Measurements from ENCODE around the gene CFAP77.

Gene CFAP77

DNA sequence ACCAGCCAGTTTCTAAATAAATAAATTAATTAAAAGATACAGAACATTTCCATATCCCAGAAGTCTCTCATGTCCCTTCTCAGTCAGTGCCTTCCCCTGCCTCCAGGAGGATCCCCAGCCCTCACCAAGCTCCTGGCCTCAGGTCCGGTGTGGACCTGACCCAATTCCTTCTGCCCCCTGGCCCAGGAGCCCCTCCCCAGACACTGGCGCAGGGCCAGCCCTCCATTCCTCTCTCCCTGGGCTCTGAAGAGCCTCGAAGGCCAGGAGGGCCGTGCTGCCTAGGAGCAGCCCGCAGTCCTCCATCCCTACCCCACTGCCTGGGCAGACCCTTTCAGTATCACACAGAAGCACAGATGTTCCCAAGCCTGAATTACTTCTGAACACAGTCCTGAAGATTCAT is 110.6 kb downstream of the CFAP77 start:
- DNase-seq = no peak

DNA sequence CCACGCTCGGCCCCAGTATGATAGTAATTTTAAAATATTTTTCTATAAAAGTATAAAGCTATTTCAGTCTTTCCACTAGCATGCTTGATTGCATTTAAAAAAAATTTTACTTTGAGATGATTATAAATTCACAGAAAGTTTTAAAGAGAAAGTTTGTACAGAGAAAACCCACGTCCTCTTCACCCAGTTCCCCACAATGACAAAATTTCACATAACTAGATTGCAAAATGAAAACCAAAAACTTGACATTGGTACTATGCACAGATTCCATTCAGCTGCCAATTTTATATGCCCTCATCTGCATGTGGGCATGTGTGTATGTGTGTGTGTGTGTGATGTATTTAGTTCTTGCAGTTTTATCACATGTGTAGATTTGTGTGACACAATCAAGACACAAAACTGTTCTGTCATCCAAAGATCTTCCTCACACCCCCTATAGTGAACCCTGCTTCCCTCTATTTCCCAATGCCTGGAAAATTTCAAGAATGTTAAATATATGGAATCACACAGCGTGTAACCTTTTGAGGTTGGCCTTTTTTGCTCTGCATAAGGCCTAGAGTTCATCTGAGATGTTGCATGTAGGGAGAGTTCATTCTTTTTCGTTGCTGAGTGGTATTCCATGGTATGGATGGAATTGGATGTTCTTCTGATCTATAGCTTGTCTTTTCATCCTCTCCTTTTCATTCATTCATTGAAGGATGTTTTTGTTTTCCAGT is 115.5 kb downstream of the CFAP77 start:
- DNase-seq = no peak

DNA sequence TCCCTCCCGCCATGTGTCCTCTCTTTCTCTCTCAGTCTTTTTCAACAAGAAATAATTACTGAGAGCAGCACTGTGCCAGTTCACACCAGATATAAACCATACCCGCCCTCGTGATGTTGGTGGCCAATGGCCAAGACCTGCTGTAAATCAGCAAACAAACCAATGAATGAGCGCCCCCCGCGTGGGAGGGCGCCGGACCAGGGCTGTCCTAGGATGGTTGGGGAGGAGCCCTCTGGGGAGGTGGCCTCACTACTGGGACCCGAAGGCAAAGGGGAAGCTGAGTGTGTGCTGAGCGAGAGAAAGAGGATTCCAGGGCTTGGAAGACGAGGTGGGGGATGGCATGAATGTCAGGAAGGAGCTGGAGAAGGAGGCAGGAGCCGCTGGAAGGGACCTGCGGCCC is 121.2 kb downstream of the CFAP77 start:
- DNase-seq = no peak

DNA sequence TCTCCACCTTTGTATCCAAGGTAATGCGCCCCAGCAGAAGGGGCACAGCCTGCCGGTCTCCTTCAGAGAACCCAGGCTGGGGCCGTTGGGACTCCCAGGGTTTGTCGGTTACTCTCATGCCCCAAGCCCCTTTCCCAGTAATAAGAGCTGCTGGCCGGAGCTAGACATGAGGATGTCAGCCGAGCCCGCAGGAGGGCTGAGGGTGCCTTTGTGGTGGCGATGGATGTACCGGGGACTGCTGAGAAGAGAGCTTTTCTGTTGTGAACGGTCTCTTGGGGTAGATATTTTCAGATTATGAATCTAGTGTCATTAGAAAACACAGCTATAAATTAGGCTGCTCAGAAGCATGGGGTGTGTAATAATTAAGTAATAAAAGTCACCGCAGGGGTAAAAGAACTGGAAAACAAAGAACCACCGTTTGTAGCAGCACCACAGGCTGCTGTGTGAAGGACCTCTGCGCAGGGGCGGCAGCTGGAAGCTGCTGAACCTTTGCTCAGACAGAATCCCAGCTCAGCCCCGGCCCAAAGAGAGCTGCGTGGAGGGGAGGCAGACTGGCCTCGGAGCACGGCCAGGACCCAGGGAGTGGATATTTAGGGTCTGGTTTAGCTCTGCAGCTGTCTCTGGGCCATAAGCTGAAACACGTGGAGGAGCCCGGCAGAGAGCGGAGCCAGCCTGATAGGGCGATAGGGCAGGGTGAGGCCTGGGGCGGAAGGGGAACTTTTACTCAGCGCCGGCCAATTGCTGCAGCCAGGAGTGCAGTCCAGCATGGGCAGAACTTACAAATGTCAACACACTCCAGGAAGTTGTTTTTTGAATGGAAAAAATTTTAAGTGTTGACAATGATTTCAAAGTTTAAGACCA is 121.9 kb downstream of the CFAP77 start:
- no peak for DNase-seq

DNA sequence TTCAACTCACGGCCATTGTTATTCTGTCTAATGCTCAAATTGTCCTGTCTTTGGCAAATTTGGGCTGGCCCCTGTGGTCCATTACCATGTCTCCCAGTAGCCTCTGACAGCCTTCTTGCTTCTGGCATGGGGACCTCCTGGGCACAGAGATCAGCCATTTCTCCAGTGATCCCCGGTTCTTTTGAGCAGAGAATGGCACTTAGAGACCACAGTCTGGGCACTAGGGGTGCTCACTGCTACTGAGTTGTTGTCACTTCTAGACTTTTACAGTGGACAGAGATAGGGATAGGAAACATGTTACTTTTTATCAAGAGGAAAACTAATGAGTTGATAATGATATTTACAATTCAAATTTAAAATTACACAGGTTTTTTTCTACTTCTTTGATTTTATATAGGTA is 124.8 kb downstream of the CFAP77 start:
- no peak for DNase-seq

DNA sequence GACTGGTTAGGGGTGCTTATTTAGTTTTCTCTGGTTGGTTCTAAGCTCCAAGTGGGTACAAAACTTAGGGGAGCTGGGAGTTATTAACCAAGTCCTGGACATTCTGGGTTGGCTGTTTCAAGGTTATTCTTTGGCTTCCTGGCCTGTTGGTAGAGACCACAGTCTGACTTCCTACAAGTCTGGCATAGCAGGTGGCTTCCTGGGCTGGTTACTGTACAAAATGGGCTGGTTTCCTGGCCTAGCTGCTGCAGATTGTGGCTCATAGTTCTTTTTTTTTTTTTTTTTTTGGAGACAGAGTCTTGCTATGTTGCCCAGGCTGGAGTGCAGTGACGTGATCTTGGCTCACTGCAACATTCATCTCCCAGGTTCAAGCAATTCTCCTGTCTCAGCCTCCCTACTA is 126.1 kb downstream of the CFAP77 start:
- no peak for DNase-seq

DNA sequence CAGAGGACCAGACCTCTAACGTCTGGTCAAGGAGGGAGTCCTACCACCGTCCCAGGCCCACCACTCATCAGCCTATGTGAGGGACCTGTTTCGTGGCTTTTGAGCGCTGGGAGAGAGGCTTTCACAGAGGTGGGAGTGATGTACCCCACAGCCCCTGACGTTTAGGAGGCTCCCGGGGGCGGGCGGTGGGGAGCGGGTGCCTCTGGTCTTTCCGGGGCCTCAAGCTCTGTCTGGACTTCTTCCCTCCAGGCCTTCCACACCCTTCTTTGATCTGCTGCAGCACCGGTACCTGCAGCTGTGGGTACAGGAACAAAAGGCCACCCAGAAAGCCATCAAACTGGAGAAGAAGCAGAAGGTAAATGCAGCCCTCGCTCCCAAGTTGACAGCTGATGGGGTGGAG is 127.3 kb downstream of the CFAP77 start:
- no peak for DNase-seq

DNA sequence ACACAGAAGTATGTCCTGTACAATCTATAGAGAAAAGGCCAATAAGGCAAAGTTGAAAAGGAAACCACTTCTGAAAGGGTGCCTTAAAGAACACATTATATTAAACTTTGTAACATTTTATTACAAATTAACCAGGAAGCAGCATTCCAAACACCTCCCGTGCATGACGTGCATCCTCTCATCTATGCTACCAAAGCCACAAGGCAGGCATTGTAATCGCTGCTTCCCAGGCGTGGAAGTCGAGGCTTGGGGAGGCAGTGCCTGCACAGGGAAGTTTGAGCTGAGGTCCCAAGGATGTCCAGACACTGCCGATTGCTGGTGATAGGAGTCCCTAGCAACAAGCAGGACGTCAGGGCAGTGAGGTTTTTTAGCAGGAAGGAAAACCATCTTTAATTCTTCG is 128.1 kb downstream of the CFAP77 start:
- DNase-seq = peak; percentile 49

DNA sequence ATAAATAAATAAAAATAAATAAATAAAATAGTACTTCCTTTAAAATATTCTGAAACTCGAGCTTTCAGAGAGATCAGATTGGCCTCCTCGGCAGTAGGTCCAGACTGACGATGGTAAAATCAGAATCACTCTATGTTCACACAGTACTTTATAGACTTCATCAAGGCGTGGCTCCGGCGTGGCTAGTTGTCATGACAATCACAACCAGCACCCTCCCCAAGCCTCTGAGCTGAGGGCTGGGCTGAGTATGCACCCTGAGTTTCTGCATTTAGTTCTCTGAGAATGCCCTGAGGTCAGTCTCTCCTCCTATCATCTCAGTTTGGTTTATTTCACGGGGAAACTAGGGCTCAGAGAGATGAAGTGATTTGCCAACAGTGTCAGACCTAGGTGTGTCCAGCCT is 129.1 kb downstream of the CFAP77 start:
- DNase-seq = no peak

DNA sequence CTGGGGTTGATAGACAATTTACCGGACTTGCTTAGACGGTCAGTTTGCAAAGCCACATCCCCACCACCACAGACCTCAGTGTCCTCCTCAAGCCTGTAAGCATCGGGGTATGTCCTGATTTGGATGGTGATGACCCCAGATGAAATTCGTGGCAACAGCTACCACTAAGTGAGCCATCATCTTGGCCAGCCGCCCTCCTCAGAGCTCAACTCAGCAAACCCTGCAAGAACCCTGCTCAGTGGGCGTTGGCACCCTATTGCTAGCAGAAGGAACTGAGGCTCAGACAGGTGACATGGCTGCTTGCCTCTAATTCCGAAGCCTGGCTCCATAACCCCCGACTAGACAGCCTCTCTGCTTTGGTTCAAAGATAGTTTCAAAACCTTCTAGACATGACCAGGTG is 131.0 kb downstream of the CFAP77 start:
- DNase-seq = no peak

DNA sequence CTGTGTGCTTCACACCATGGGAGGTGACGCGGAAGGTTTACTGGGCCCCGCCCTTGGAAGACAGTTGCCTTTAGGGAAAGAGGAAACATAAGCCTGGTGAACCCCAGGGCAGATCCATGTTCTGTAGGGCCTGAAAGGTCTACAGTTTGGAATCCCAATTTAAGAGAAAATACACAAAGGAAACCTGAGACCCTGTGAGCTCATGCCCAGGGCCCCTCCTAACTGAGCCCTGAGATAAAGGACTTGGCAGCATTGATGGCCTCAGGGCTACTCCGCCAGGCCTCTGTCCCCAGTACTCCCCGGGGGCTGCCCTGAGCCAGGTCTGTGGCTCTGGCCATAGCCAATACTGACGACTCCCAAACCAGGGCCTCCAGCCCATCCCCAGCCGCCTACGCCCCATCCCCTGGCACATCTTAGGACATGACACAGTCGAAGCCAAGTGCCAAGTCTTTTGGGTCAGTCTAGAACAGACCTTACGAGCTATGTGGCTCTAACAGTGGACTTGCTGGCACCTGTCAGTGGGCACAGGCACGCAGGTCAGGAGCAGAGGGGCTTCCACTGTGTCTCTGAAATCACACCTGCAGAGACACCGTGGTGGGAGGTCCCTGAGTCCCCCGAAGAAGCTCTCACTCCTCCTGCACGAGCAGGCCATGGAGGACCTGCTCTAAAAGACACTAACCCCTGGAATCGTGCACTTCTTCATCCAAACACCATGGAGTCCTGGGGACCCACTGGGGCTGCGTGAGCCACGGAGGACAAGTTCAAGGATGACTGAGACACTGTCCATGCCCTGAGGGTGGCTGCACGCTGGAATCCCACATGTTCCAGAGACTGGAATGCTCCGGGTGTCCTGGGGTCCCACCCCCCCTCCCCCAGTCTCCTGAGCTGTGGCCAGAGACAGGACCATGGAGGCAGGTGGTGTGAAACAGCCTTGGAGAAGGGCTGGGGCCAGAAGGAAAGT is 132.1 kb downstream of the CFAP77 start:
- DNase-seq = no peak

DNA sequence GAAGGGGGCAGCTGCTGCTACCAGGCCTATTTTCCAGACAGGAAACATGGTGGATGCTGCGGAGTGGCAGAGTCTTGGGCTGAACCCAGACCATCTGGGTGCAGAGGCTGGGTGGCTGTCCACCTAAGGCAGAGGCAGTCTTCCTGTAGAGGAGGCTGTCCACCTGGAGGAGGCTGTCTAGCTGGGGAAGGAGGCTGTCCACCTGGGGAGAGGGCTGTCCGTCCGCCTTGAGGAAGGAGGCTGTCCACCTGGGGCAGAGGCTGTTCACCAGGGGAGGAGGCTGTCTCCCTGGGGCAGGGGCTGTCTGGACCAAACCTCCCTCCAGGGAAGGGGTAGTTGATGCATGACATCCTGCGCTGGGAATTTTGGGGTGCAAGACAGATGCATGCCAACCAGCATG is 133.2 kb downstream of the CFAP77 start:
- DNase-seq = no peak

DNA sequence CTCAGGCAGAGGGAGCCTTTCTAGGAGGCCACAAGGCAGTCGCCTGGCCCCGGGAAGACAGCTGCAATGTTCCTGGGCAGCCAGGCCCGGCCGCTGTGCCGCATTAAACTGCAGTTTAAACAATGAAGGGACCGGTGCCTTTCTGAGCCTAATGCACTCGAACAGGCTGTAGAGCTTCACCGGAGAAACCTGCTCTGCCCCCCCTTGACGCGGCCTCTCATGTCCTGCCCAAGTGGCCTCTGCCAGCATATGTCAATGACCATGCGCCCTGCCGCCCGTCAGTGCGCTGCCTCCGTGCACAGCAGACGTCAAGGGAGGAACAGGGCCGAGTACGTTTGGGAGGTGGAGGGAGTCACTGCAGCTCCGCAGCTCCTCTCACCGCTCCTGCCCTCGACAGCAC is 133.9 kb downstream of the CFAP77 start:
- no peak for DNase-seq

DNA sequence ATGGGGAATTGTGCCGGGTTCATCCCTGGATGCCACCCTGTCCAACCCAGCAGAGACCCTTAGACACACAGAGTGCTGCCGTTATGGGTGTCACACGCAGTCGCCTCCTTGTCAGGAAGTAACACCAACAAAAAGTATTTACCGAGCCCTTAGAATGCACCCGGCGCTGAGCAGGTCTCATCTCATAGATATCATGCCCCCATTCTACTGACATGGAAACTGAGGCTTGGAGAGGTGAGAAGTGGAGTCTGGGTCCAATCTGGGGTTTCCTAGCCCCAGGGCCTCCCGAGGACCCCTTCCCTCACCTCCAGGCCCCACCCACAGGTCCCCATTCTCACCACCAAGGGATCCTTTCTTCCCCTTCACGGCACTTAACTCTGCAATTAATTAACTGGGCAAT is 135.6 kb downstream of the CFAP77 start:
- DNase-seq = no peak

DNA sequence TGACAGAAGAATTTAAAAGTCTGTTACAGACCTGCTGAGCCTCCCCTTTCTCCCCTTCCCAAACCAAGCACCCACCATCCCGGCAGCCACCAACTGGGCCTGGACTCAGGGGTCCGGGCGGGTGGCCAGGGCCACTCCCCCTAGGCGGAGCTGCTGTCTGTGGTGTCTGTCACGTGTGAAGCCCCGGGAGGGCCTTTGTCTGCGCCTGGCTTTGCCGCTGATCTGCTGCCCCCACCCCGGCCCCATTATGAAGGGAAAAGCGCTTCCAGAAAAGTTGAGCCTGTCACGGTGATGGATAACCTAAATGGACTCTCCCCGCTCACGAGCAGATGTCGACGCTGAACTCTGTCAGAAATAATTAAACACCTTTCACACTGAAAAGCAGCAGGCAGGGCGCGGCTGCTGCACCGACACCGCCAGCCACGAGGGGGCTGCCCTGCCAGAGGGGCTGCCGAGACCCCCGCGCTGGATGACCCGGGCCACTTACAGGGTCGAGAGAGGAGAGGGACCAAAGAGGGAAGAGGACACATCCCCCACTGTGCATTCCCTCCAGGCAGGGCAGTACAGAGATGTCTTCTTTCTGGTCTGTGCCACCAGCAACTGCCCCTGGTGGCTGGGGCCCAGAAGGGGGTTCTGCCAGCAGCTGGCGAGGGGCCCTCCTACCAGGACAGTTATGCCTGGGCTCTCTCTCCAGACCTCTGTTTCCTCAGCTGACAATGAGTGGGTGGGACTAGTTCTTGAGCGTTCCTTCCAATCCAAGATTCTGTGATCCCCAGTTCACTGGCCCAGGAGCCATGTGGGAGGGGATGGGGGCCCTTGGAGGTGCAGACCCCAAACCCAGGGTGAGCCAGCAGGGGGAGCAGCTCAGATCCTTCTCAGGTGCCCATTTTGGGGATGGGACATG is 136.4 kb downstream of the CFAP77 start:
- peak; percentile 10 for DNase-seq

DNA sequence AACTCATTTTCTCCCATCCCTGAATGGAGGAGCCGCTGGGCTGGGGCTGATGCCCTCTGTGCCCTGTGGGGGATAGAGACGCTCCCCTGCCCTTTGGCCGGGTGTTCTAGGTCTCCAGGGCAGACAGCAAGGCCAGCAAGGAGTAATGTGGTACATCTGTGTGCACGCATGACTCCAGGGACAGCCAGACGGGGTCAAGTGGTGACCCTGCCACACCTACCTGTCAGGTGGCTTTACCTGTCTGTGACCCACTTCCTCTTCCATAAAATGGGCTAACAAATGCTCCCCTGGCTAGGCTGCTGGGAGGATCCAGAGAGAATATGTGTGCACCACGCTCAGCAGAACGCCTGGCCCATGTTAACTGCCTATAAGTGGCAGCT is 137.0 kb downstream of the CFAP77 start:
- no peak for DNase-seq

DNA sequence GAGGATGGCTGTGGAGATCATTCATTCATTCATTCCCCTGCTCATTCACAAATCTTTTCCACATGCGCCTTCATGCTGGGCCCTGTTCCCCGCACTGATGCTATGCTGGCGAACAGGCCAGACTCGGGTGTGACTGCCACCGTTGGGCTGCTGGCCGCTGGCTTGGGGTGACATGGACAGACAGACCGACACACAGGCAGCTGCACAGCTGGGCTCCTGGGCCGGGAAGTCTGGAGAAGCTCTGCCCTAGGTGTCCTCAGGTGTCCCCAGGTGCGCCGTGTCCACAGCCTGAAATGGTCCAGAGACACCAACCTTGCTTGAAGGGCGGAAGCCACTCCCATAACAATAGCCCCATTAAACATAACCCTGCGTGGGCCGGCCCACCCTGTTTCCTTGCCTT is 137.4 kb downstream of the CFAP77 start:
- DNase-seq = no peak

DNA sequence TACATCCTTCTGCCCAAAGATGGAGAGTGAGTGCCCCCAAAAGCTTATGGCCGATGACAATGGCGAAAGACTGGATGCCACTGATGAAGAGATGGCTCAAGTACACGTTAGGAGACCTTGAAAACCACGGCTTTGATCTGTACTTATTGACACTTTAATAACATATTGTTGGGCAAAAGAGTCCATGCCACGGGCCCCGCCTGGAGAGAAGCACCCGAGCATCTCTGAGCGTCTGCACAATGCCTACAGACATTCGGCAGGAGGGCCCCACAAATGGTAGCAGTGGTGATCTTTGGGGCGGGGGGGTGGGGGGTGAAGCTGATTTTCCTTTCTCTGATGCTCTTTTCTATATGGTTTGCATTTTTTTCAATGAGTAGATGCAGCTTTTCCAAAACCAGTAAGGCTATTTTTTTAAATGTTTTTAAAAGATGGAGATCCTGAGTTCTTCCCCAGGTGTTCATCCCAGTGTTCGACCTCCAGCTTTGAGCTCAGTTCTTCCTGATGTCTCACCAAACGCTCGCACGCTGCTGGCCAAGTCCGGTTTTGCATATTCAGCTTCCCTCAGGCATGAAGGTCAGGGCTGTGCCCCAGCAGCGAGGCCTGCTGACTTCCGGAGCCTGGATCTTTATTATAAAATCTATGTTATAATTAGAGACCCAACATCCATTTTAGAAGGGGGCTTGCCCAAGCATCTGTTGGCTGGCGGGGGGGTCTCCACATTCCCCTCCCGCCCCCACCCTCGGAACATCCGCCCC is 138.1 kb downstream of the CFAP77 start:
- no peak for DNase-seq

DNA sequence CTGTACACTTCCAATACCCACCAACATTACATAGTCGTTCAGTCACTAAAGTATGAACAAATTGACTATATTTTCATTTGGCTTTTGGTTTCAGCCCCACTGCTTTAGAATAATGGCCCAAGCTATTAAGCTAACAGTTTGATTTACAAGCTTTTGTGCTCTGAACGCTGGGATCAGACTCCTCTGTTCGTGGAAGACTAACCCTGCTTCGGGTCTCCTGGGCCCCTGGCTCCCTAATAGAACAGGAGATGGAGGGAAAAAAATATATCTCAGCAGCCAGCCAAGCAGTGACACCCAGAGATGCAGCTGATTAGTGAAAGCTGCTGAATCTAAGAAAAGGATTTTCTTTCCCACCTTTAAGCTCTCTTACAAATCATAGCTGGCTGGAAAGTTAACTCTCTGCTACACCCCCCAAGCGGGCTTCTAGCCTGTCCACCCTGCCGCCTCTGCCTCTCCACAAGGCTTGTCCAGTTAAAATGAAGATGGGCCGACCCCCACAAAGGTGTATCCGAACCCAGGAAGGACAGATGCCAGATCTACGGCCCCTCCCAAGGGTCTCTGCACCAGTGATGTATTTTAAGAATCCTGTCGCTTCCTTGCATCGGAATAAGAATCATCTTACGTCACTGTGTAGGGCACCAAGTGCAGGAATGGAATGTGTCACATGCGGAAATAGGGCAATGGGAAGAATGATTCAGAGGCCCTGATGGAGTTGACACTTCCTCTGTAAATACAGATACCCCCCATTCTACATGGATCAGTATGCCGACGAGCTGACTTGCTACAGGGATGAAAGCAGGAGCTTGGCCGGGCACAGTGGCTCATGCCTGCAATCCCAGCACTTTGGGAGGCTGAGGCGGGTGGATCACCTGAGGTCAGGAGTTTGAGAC is 139.0 kb downstream of the CFAP77 start:
- DNase-seq = no peak

DNA sequence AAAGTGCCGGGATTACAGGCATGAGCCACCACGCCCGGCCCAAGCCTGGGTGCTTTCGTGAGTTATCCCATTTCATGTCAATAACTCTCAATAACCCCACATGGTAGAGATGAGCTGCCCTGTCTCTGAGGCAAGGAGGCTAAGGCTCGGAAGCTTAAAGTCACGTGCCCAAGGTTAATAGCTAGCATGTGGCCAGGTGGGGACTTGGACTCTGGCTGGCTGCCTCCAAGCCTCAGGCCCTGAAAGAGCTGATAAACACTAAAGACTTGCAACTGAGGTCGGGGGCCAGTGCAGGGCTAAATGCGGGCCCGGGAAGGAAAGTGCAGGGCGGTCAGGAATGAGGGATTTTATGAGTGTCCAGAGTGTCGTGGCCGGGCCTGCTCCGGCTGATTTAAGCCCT is 141.5 kb downstream of the CFAP77 start:
- no peak for DNase-seq

Data from kidney glomerular epithelial cell (primary cell).